Smooth muscle cell (in vitro differentiated cells): Measurements from ENCODE around the gene PSMC3. TPM values are rescaled to one million over a fixed set of nuclear protein-coding genes. Genes with fewer than 3 reads are reported as not detected.

Source experiments
- DNase-seq: peaks from one replicate; lab custom pipeline; 2025; ENCODE audit not compliant: unreplicated experiment; lab: John Stamatoyannopoulos, UW
- H2AFZ ChIP-seq: fragments of 200-600 bp; sonication (generic); 2 replicates; pipeline ENCODE4 v1.6.0; 2016; ENCODE audit warnings: antibody characterized with exemption, low read depth, mild to moderate bottlenecking
- H3F3A ChIP-seq: fragments of 200-600 bp; sonication (generic); 2 replicates; pipeline ENCODE4 v1.6.0; 2017; ENCODE audit warnings: antibody characterized with exemption, low read depth
- H3K27ac ChIP-seq: fragments of 200-600 bp; sonication (generic); 2 replicates; pipeline ENCODE4 v1.5.1; 2016; ENCODE audit warnings: low read depth, mild to moderate bottlenecking
- H3K27me3 ChIP-seq: fragments of 200-600 bp; sonication (generic); 2 replicates; pipeline ENCODE4 v1.6.1; 2016; ENCODE audit warnings: low read depth, mild to moderate bottlenecking
- H3K36me3 ChIP-seq: fragments of 200-600 bp; sonication (generic); 2 replicates; pipeline ENCODE4 v1.5.1; 2016; ENCODE audit warnings: low read depth
- H3K4me1 ChIP-seq: fragments of 200-600 bp; sonication (generic); 2 replicates; pipeline ENCODE4 v1.5.1; 2016; ENCODE audit warnings: low read depth
- H3K4me2 ChIP-seq: fragments of 200-600 bp; sonication (generic); 2 replicates; pipeline ENCODE4 v1.6.0; 2016; ENCODE audit warnings: mild to moderate bottlenecking
- H3K4me3 ChIP-seq: fragments of 200-600 bp; sonication (generic); 2 replicates; pipeline ENCODE4 v1.5.1; 2016; ENCODE audit warnings: mild to moderate bottlenecking
- H3K79me2 ChIP-seq: fragments of 200-600 bp; sonication (generic); 2 replicates; pipeline ENCODE4 v1.6.0; 2016; ENCODE audit warnings: low read depth, mild to moderate bottlenecking
- H3K9ac ChIP-seq: fragments of 200-600 bp; sonication (generic); 2 replicates; pipeline ENCODE4 v1.6.0; 2016; ENCODE audit warnings: low read depth
- H3K9me3 ChIP-seq: fragments of 200-600 bp; sonication (generic); replicated peaks from 2 replicates; pipeline ENCODE4 v1.5.1; 2016; ENCODE audit warnings: low read depth
- H4K20me1 ChIP-seq: fragments of 200-600 bp; sonication (generic); 2 replicates; pipeline ENCODE4 v1.6.0; 2016; ENCODE audit warnings: low read depth
- CTCF ChIP-seq: fragments of 200-600 bp; sonication (generic); IDR thresholded peaks from 2 replicates; pipeline ENCODE4 v1.5.1; 2017; ENCODE audit warnings: borderline replicate concordance, mild to moderate bottlenecking, antibody characterized with exemption; ENCODE audit not compliant: insufficient read depth, poor library complexity, severe bottlenecking
- WGBS: methylation state at CpG from one replicate; pipeline ENCODE4 v1.1.7; 2016; ENCODE audit warnings: low lambda C conversion rate; 5-methylcytosine and 5-hydroxymethylcytosine counted together
- polyA plus RNA-seq: library from polyadenylated mRNA; unstranded; fragments of >200 nt; fragmentation: Nextera tagmentation; extraction: Ambion mirVana; gene quantifications from 2 replicates; pipeline ENCODE4 v1.2.1, GENCODE V29; 2016
- total RNA-seq: library from RNA; depleted of rRNA; stranded (reverse); fragments of >200 nt; gene quantifications from 2 replicates; pipeline ENCODE4 v1.2.3, GENCODE V29; 2014

The PSMC3 gene
- total and polyA plus RNA-seq, 2 experiments from 2014 or later: 71.2 to 211 TPM

- H3K9me3 ChIP-seq: no peaks in the 10 kb centered on the region
- DNase-seq: no peak
- no peaks in the 10 kb centered on the region for H3K4me1 ChIP-seq
- H3K9ac ChIP-seq: no peak overlapping the region
- H3K4me3 ChIP-seq: no peak overlapping the region
- no peaks in the 10 kb centered on the region for H4K20me1 ChIP-seq
- no peaks in the 10 kb centered on the region for H3K27me3 ChIP-seq
- no peak overlapping the region for H3K27ac ChIP-seq
- no peak overlapping the region for H2AFZ ChIP-seq
- WGBS: 97% methylated on average over 13 of the region's 14 CpGs
- H3F3A ChIP-seq: no peaks in the 10 kb centered on the region
- no peaks in the 10 kb centered on the region for H3K79me2 ChIP-seq
- H3K36me3 ChIP-seq: no peaks in the 10 kb centered on the region
- TF ChIP-seq CTCF: no peak
- H3K4me2 ChIP-seq: no peak overlapping the region
Measured at GRCh38 chr11:47392546-47393162, 33.6 kb downstream of the PSMC3 start.

- Histone ChIP-seq H2AFZ (no peak overlapping the region), H4K20me1 (no peaks in the 10 kb centered on the region), H3K27ac (no peak overlapping the region), H3F3A (no peaks in the 10 kb centered on the region), H3K9me3 (no peaks in the 10 kb centered on the region), H3K36me3 (no peaks in the 10 kb centered on the region), H3K9ac (no peak overlapping the region), H3K27me3 (no peaks in the 10 kb centered on the region), H3K4me1 (no peaks in the 10 kb centered on the region), H3K4me2 (no peak overlapping the region), H3K79me2 (no peaks in the 10 kb centered on the region), H3K4me3 (no peak overlapping the region)
- DNase-seq: no peak
- 97% methylated on average over 16 of the region's 16 CpGs for WGBS
- TF ChIP-seq CTCF: no peak
Measured at GRCh38 chr11:47391711-47392432, 34.4 kb downstream of the PSMC3 start.

- TF ChIP-seq CTCF: no peak
- H4K20me1 ChIP-seq: no peaks in the 10 kb centered on the region
- H3K9me3 ChIP-seq: no peaks in the 10 kb centered on the region
- no peak overlapping the region for H3K27ac ChIP-seq
- WGBS: 78% methylated on average over 10 of the region's 11 CpGs
- no peak overlapping the region for H2AFZ ChIP-seq
- H3K27me3 ChIP-seq: no peaks in the 10 kb centered on the region
- H3F3A ChIP-seq: no peaks in the 10 kb centered on the region
- no peak for DNase-seq
- H3K9ac ChIP-seq: no peak overlapping the region
- no peak overlapping the region for H3K4me3 ChIP-seq
- H3K4me2 ChIP-seq: no peak overlapping the region
- no peaks in the 10 kb centered on the region for H3K36me3 ChIP-seq
- no peaks in the 10 kb centered on the region for H3K4me1 ChIP-seq
- H3K79me2 ChIP-seq: no peaks in the 10 kb centered on the region
Measured at GRCh38 chr11:47391077-47391583, 35.1 kb downstream of the PSMC3 start.
